PFSK-1 (cell line): ENCODE data around the gene TUBA4B.

Experiments
- POLR2AphosphoS5 ChIP-seq: IDR thresholded peaks from 2 replicates; pipeline ENCODE4 v1.6.1; 2012; ENCODE audit warnings: low read depth, mild to moderate bottlenecking, control low read depth, low read length, moderate library complexity
- SIN3A ChIP-seq: IDR thresholded peaks from 2 replicates; pipeline ENCODE4 v1.6.1; 2012; ENCODE audit warnings: mild to moderate bottlenecking, low read length, moderate library complexity, borderline replicate concordance; ENCODE audit not compliant: insufficient read depth
- TAF1 ChIP-seq: IDR thresholded peaks from 2 replicates; pipeline ENCODE4 v1.6.1; 2012; ENCODE audit warnings: low read length, control low read depth, borderline replicate concordance; ENCODE audit not compliant: insufficient read depth

GRCh38 chr2:219279916-219280516 lies 27.0 kb downstream of the TUBA4B start:
- TF ChIP-seq POLR2AphosphoS5, result no peak
- TF ChIP-seq SIN3A, result no peak
- no peak for TF ChIP-seq TAF1
